Esophagus mucosa (tissue), 1 donor: ENCODE measurements around the gene AGBL5. TPM values are rescaled to one million over a fixed set of nuclear protein-coding genes. Genes with fewer than 3 reads are reported as not detected.

Experiments used
- ATAC-seq: fragments of 200-7000 bp; cut with Tn5 transposase; one replicate; pipeline ENCODE4 v1.9.1; 2020
- total RNA-seq: library from RNA; stranded (reverse); gene quantifications from one replicate; pipeline ENCODE4 v1.2.4, GENCODE V29; 2023
- donor health status: DM: yes; HTN: yes; CAD: no.

AGBL5 gene
- total RNA-seq: 14.1 TPM

- peak; percentile 84 for ATAC-seq
Measured at GRCh38 chr2:27050996-27051901, at the start of gene AGBL5. AGBL5 (plus strand) TSS chr2:27051668; CDS start chr2:27052959, 1,291 bp downstream.

GRCh38 chr2:27001950-27002349 is 49.5 kb upstream of the AGBL5 start:
- peak; percentile 54 for ATAC-seq

- ATAC-seq: no peak
Measured at GRCh38 chr2:27003007-27003406, 48.5 kb upstream of the AGBL5 start.

GRCh38 chr2:27003857-27004256 is 47.6 kb upstream of the AGBL5 start:
- no peak for ATAC-seq

GRCh38 chr2:27006602-27007415 is 44.7 kb upstream of the AGBL5 start:
- no peak for ATAC-seq

- no peak for ATAC-seq
Measured at GRCh38 chr2:27007416-27008374, 43.8 kb upstream of the AGBL5 start.

- ATAC-seq: no peak
Measured at GRCh38 chr2:27008678-27009077, 42.8 kb upstream of the AGBL5 start.

- ATAC-seq: no peak
Measured at GRCh38 chr2:27009083-27009482, 42.4 kb upstream of the AGBL5 start.

- ATAC-seq: no peak
Measured at GRCh38 chr2:27009716-27010115, 41.8 kb upstream of the AGBL5 start.

- no peak for ATAC-seq
Measured at GRCh38 chr2:27010139-27010538, 41.3 kb upstream of the AGBL5 start.

GRCh38 chr2:27013738-27014137 is 37.7 kb upstream of the AGBL5 start:
- ATAC-seq: no peak

- ATAC-seq: no peak
Measured at GRCh38 chr2:27014771-27015433, 36.6 kb upstream of the AGBL5 start.

- ATAC-seq: peak; percentile 14
Measured at GRCh38 chr2:27016801-27017325, 34.6 kb upstream of the AGBL5 start.

GRCh38 chr2:27018142-27018541 is 33.3 kb upstream of the AGBL5 start:
- ATAC-seq: no peak

GRCh38 chr2:27019459-27019858 is 32.0 kb upstream of the AGBL5 start:
- no peak for ATAC-seq

- ATAC-seq: no peak
Measured at GRCh38 chr2:27019931-27020855, 31.3 kb upstream of the AGBL5 start.

GRCh38 chr2:27021253-27022049 is 30.0 kb upstream of the AGBL5 start:
- ATAC-seq: peak; percentile 58

- no peak for ATAC-seq
Measured at GRCh38 chr2:27023740-27024139, 27.7 kb upstream of the AGBL5 start.

GRCh38 chr2:27024188-27024587 is 27.3 kb upstream of the AGBL5 start:
- no peak for ATAC-seq

GRCh38 chr2:27024812-27025211 is 26.7 kb upstream of the AGBL5 start:
- no peak for ATAC-seq
